HEK293T (cell line): ENCODE data around the gene TSNAXIP1.

Source experiments
- CTCF ChIA-PET: fragments of 350-600 bp; formaldehyde crosslinking; extraction: SDS; loops from one replicate; lab custom pipeline; 2021; ENCODE audit warnings: antibody characterized with exemption, inconsistent platforms; lab: Yijun Ruan, JAX
- POLR2A ChIA-PET: fragments of 350-600 bp; formaldehyde crosslinking; extraction: SDS; loops from one replicate; lab custom pipeline; 2020; ENCODE audit warnings: antibody characterized with exemption, inconsistent platforms; lab: Yijun Ruan, JAX
- DNase-seq: peaks from one replicate; pipeline ENCODE4 v3.0.0; 2012; ENCODE audit warnings: mixed read lengths; ENCODE audit errors: extremely low spot score
- ARNT ChIP-seq: fragments of 450-650 bp; IDR thresholded peaks from 2 replicates; pipeline ENCODE4 v1.6.1; 2017; ENCODE audit warnings: mild to moderate bottlenecking
- BHLHE40 ChIP-seq: fragments of 450-650 bp; IDR thresholded peaks from 2 replicates; pipeline ENCODE4 v1.6.1; 2016; ENCODE audit warnings: mild to moderate bottlenecking, moderate library complexity, borderline replicate concordance
- CTBP1 ChIP-seq: fragments of 450-650 bp; IDR thresholded peaks from 2 replicates; pipeline ENCODE4 v1.6.1; 2016; ENCODE audit warnings: borderline replicate concordance
- ELF4 ChIP-seq: fragments of 450-650 bp; IDR thresholded peaks from 2 replicates; pipeline ENCODE4 v1.6.1; 2017; ENCODE audit warnings: antibody characterized with exemption
- FOXA1 ChIP-seq: fragments of 450-650 bp; IDR thresholded peaks from 2 replicates; pipeline ENCODE4 v1.6.1; 2016; ENCODE audit warnings: mild to moderate bottlenecking
- FOXK2 ChIP-seq: fragments of 450-650 bp; IDR thresholded peaks from 2 replicates; pipeline ENCODE4 v1.6.1; 2016; ENCODE audit warnings: mild to moderate bottlenecking
- FOXM1 ChIP-seq: fragments of 450-650 bp; IDR thresholded peaks from 2 replicates; pipeline ENCODE4 v1.6.1; 2017; ENCODE audit warnings: mild to moderate bottlenecking, borderline replicate concordance
- HDGF ChIP-seq: fragments of 450-650 bp; IDR thresholded peaks from 2 replicates; pipeline ENCODE4 v1.6.1; 2017; ENCODE audit warnings: antibody characterized with exemption, borderline replicate concordance
- L3MBTL2 ChIP-seq: fragments of 450-650 bp; conservative IDR thresholded peaks from 2 replicates; pipeline ENCODE4 v1.6.1; 2016; ENCODE audit warnings: mild to moderate bottlenecking
- LEF1 ChIP-seq: fragments of 450-650 bp; IDR thresholded peaks from 2 replicates; pipeline ENCODE4 v1.6.1; 2017; ENCODE audit warnings: mild to moderate bottlenecking, borderline replicate concordance
- NFRKB ChIP-seq: fragments of 450-650 bp; IDR thresholded peaks from 2 replicates; pipeline ENCODE4 v1.6.1; 2016; ENCODE audit warnings: mild to moderate bottlenecking, moderate library complexity
- SP1 ChIP-seq: fragments of 450-650 bp; IDR thresholded peaks from 2 replicates; pipeline ENCODE4 v1.6.1; 2017
- SUZ12 ChIP-seq: fragments of 450-650 bp; IDR thresholded peaks from 2 replicates; pipeline ENCODE4 v1.6.1; 2016; ENCODE audit warnings: mild to moderate bottlenecking
- TARDBP ChIP-seq: fragments of 450-650 bp; IDR thresholded peaks from 2 replicates; pipeline ENCODE4 v1.6.1; 2016
- ZNF384 ChIP-seq: fragments of 450-650 bp; IDR thresholded peaks from 2 replicates; pipeline ENCODE4 v1.6.1; 2016
- TF ChIP-seq, protein P1 (sequence below): fragments of 450-650 bp; IDR thresholded peaks from 2 replicates; pipeline ENCODE4 v1.6.1; 2016

The TSNAXIP1 gene

DNA sequence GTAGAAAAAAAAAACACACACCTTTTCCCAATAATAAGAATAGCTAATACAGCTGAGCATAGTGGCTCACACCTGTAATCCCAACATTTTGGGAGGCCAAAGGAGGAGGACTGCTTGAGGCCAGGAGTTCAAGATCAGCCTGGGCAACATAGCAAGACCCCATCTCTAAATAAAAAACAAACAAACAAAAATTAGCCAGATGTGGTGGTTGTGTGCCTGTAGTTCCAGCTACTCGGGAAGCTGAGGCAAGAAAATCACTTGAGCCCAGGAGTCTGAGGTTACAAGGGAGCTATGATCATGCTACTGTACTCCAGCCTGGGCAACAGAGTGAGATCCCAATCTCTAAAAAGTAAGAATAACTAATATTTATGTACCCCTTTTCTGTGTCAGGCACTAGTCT is 44.8 kb upstream of the TSNAXIP1 start:
- ChIA-PET CTCF (interaction anchor here (0.5 kb wide), 1 partner anchor 57 kb away, joined by 3 read pairs; no protein-coding TSS in a partner anchor), POLR2A (interaction anchor here (1.0 kb wide), 1 partner anchor 45 kb away, joined by 3 read pairs; the partner anchor contains the start of genes RANBP10 and TSNAXIP1)
- no peak for DNase-seq
- TF ChIP-seq FOXK2 (no peak), ZNF384 (no peak), TARDBP (no peak), ARNT (no peak), LEF1 (no peak), NFRKB (no peak), HDGF (no peak), CTBP1 (no peak), BHLHE40 (no peak), FOXA1 (no peak), L3MBTL2 (no peak), FOXM1 (no peak), SP1 (no peak), ELF4 (no peak), SUZ12 (no peak)
- TF ChIP-seq, protein P1, sequence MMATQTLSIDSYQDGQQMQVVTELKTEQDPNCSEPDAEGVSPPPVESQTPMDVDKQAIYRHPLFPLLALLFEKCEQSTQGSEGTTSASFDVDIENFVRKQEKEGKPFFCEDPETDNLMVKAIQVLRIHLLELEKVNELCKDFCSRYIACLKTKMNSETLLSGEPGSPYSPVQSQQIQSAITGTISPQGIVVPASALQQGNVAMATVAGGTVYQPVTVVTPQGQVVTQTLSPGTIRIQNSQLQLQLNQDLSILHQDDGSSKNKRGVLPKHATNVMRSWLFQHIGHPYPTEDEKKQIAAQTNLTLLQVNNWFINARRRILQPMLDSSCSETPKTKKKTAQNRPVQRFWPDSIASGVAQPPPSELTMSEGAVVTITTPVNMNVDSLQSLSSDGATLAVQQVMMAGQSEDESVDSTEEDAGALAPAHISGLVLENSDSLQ, result no peak

DNA sequence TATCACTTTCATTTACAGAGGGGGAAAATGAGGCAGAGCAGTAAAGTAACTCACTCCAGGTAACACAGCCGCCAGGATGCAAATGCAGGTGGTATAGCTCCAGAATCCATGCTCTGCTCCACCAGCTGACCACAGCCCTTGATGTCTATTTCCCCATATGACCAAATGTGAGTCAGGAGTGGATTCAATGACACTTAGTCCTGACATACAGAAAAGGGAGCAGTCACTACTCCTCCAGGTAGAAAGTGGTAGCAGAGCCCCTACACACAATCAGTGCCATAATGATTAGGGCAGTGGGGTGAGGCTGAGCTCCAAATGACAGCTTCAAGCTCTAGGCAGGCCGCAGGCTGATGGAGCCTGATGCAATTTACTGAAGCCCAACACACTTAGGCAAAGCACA is 44.3 kb upstream of the TSNAXIP1 start:
- CTCF ChIA-PET, result interaction anchor here (0.5 kb wide), 1 partner anchor 56 kb away, joined by 3 read pairs; no protein-coding TSS in a partner anchor
- no peak for DNase-seq
- TF ChIP-seq ELF4 (no peak), NFRKB (no peak), HDGF (no peak), ZNF384 (no peak), FOXK2 (no peak), TARDBP (no peak), FOXM1 (no peak), SP1 (no peak), L3MBTL2 (no peak), ARNT (no peak), FOXA1 (no peak), CTBP1 (no peak), BHLHE40 (no peak), SUZ12 (no peak), LEF1 (no peak)
- TF ChIP-seq, protein P1, result no peak
- POLR2A ChIA-PET, result interaction anchor here (1.0 kb wide), 1 partner anchor 44 kb away, joined by 3 read pairs; the partner anchor contains the start of genes RANBP10 and TSNAXIP1

DNA sequence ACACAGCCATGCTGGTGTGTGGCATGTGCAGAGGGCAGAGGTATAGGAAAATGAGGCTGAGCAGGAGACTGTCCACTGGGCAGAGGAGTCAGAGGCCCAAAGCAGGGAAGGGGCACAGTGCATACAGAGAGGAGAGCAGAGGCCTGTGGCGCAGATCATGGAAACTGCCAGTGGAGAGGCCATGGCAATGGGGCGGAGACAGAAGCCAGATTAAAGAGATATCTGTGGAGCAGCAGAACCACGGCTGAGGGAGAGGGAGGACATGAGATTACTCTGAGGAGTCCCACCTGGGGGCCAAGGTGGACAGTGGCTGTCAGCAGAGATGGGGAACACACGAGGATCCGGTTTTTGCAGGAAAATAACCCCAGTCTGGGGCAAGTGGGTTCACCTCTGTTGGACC is 43.6 kb upstream of the TSNAXIP1 start:
- POLR2A ChIA-PET, result no interaction called here
- DNase-seq, result no peak
- CTCF ChIA-PET, result no interaction called here

DNA sequence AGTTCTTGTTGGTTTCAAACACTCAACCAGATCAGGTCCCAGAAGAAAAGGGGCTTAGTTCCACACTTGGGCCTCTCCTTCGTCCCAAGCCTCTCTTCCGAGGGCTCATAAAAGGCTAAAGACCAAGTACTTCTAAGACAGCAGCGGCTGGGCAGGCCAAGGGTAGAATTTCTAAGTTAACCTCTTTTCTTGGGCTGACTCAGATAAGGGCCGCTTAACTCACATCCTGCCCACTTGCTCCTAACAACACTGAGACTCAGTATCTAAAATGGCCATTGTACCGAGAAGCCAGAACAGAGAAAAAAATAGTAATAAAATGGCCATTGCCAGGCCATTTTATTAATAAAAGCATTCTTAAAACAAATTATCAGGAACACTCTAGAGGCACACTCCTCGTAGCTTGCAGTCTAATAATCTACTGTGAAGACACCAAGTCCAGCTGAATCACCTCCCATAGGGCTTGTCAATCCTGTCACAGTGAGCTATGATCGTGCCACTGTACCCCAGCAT is 42.5 kb upstream of the TSNAXIP1 start:
- POLR2A ChIA-PET, result no interaction called here
- TF ChIP-seq SUZ12 (no peak), ZNF384 (no peak), FOXA1 (no peak), L3MBTL2 (no peak)
- DNase-seq, result no peak
- CTCF ChIA-PET, result no interaction called here

More for the DNA sequence above, 43.6 kb upstream of the TSNAXIP1 start:
- TF ChIP-seq, protein P1, result no peak
- no peak for TF ChIP-seq SUZ12
- no peak for TF ChIP-seq FOXK2
- TF ChIP-seq LEF1, result no peak
- no peak for TF ChIP-seq ARNT
- no peak for TF ChIP-seq CTBP1
- no peak for TF ChIP-seq BHLHE40
- TF ChIP-seq HDGF, result no peak
- no peak for TF ChIP-seq FOXA1
- no peak for TF ChIP-seq ELF4
- TF ChIP-seq L3MBTL2, result no peak
- TF ChIP-seq NFRKB, result no peak
- no peak for TF ChIP-seq ZNF384

DNA sequence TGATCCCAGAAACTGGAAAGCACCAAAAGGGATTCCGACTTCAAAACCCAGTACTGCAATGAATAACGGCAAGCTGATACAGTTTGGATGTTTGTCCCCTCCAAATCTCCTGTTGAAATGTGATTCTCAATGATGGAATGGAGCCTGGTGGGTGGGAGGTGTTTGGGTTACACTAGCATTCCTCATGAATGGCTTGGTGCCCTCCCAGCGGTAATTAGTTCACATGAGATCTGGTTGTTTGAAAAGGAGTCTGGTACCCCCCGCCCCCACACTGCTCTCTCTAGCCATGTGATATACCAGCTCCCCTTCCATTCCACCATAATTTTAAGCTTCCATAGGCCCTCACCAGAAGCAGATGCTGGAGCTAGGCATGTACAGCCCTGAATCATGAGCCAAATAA is 40.4 kb upstream of the TSNAXIP1 start:
- POLR2A ChIA-PET, result no interaction called here
- CTCF ChIA-PET, result interaction anchor here (0.7 kb wide), 1 partner anchor 322 kb away, joined by 3 read pairs; no protein-coding TSS in a partner anchor
- no peak for TF ChIP-seq L3MBTL2
- DNase-seq, result no peak

DNA sequence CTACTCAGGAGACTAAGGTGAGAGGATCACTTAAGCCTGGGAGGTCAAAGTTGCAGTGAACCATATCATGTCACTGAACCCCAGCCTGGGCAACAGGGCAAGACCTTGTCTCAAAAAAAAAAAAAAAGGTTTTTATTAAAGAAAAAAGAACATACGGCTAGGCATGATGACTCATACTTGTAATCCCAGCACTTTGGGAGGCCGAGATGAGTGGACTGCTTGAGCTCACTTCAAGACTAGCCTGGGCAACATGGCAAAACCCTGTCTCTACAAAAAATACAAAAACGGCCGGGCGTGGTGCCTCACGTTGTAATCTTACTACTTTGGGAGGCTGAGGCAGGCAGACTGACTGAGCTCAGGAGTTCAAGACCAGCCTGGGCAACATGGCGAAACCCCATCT is 38.7 kb upstream of the TSNAXIP1 start:
- DNase-seq, result no peak
- ChIA-PET POLR2A (no interaction called here), CTCF (no interaction called here)
- TF ChIP-seq ZNF384 (no peak), TARDBP (no peak), HDGF (no peak), ELF4 (no peak), SUZ12 (no peak), FOXA1 (no peak), ARNT (no peak), NFRKB (no peak), LEF1 (no peak), FOXM1 (no peak), FOXK2 (no peak), BHLHE40 (no peak), SP1 (no peak), CTBP1 (no peak)
- TF ChIP-seq, protein P1, result no peak
